Thymus (tissue), 11 donors: Measurements from ENCODE around the gene NDUFA7. TPM values are rescaled to one million over a fixed set of nuclear protein-coding genes. Genes with fewer than 3 reads are reported as not detected.
"Not testable (repeated sequence)": the region's sequence is repeated elsewhere in the genome, so short reads cannot be mapped to it uniquely, and the experiment has no call there.

Experiments used
- DNase-seq, 9 donors: peaks; one replicate each; pipeline ENCODE4 v3.0.0-alpha.2; 2013; ENCODE audit warnings: low spot score in 9 of 9, low read depth in 6 of 9, missing footprints in 1 of 9
- H3K27ac ChIP-seq, 2 donors: one replicate each; pipeline ENCODE4 v1.5.1; 2013; ENCODE audit warnings: control low read depth in 1 of 2, low read depth in 1 of 2, low read length in 1 of 2, mild to moderate bottlenecking in 1 of 2, moderate library complexity in 1 of 2
- H3K27me3 ChIP-seq, 2 donors: one replicate each; pipeline ENCODE4 v1.5.1; 2013; ENCODE audit warnings: low read length in 1 of 2; ENCODE audit not compliant: control insufficient read depth in 2 of 2, insufficient read depth in 1 of 2
- H3K36me3 ChIP-seq, 2 donors: one replicate each; pipeline ENCODE4 v1.5.1; 2013; ENCODE audit warnings: low read length in 1 of 2, mild to moderate bottlenecking in 1 of 2, moderate library complexity in 1 of 2; ENCODE audit not compliant: control insufficient read depth in 2 of 2, insufficient read depth in 2 of 2
- H3K4me1 ChIP-seq, 2 donors: one replicate each; pipeline ENCODE4 v1.5.1; 2013; ENCODE audit warnings: low read length in 2 of 2; ENCODE audit not compliant: control insufficient read depth in 2 of 2, insufficient read depth in 2 of 2
- H3K4me3 ChIP-seq, 2 donors: one replicate each; pipeline ENCODE4 v1.5.1; 2013; ENCODE audit warnings: low read length in 2 of 2, control low read depth in 1 of 2, mild to moderate bottlenecking in 1 of 2
- H3K9me3 ChIP-seq, 2 donors: one replicate each; pipeline ENCODE4 v1.5.1; 2013; ENCODE audit warnings: low read length in 1 of 2, mild to moderate bottlenecking in 1 of 2; ENCODE audit not compliant: control insufficient read depth in 2 of 2, insufficient read depth in 1 of 2
- WGBS: extraction: QIAGEN DNeasy Blood & Tissue Kit; methylation state at CpG from one replicate; pipeline ENCODE4 v1.1.7; 2013; 5-methylcytosine and 5-hydroxymethylcytosine counted together
- polyA plus RNA-seq: library from polyadenylated mRNA; stranded (reverse); fragments of 200-250 nt; gene quantifications from one replicate; pipeline ENCODE4 v1.2.3, GENCODE V29; 2013
- total RNA-seq: library from RNA; stranded (reverse); fragments of 120-200 nt; gene quantifications from one replicate; pipeline ENCODE4 v1.2.4, GENCODE V29; 2013
- donor health status: healthy.

The NDUFA7 gene
- total and polyA plus RNA-seq, 2 donors: 98.3 to 110 TPM

- H3K9me3 ChIP-seq, DNase-seq, H3K27me3 ChIP-seq, H3K27ac ChIP-seq, H3K4me3 ChIP-seq: not testable (repeated sequence)
- H3K36me3 ChIP-seq: peaks cover 54 to 56% of the 10 kb centered on the region in 2 donors
- WGBS: 95% methylated on average over 11 of the region's 11 CpGs
- H3K4me1 ChIP-seq: peaks cover under 1 to 18% of the 10 kb centered on the region in 2 donors
Observed at GRCh38 chr19:8314981-8315640, 6.1 kb downstream of the NDUFA7 start.

GRCh38 chr19:8311461-8312260 lies 9.5 kb downstream of the NDUFA7 start:
- peaks cover 14 to 26% of the 10 kb centered on the region in 2 donors for H3K4me1 ChIP-seq
- no peak overlapping the region for H3K4me3 ChIP-seq
- H3K36me3 ChIP-seq: peaks cover 54 to 60% of the 10 kb centered on the region in 2 donors
- no peaks in the 10 kb centered on the region for H3K27me3 ChIP-seq
- 95% methylated on average over 16 of the region's 16 CpGs for WGBS
- DNase-seq: no peak
- H3K27ac ChIP-seq: no peak overlapping the region
- H3K9me3 ChIP-seq: no peaks in the 10 kb centered on the region

GRCh38 chr19:8310342-8311055 lies 10.7 kb downstream of the NDUFA7 start:
- Histone ChIP-seq H3K9me3 (no peaks in the 10 kb centered on the region), H3K4me3 (no peak overlapping the region), H3K4me1 (peaks cover 14 to 29% of the 10 kb centered on the region in 2 donors), H3K27me3 (no peaks in the 10 kb centered on the region), H3K36me3 (peaks cover 45 to 49% of the 10 kb centered on the region in 2 donors), H3K27ac (no peak overlapping the region)
- 98% methylated on average over 17 of the region's 17 CpGs for WGBS
- DNase-seq: no peak

GRCh38 chr19:8308891-8309291 lies 12.3 kb downstream of the NDUFA7 start:
- DNase-seq: no peak
- Histone ChIP-seq H3K4me1 (peaks cover 14 to 32% of the 10 kb centered on the region in 2 donors), H3K4me3 (peak overlapping the region; percentile 57 to 80), H3K27me3 (no peaks in the 10 kb centered on the region), H3K9me3 (no peaks in the 10 kb centered on the region), H3K36me3 (peaks cover 38 to 42% of the 10 kb centered on the region in 2 donors), H3K27ac (no peak overlapping the region)
- 92% methylated on average over 17 of the region's 17 CpGs for WGBS

- Histone ChIP-seq H3K27ac (peak within 1 kb of the TSS in 1 of 2 donors; percentile 47), H3K9me3 (peaks cover 0 to 1% of the 10 kb centered on the region in 2 donors), H3K27me3 (no peaks in the 10 kb centered on the region), H3K4me3 (peak within 1 kb of the TSS; percentile 57 to 80), H3K36me3 (peaks cover 37 to 41% of the 10 kb centered on the region in 2 donors), H3K4me1 (peaks cover 14 to 32% of the 10 kb centered on the region in 2 donors)
- DNase-seq: peak; percentile 74 to 94 (median 79)
- WGBS: 1% methylated on average over 63 of the region's 63 CpGs
Observed at GRCh38 chr19:8307965-8308866, 13.0 kb downstream of the NDUFA7 start, which contains the start of gene CD320. Gene CD320, minus strand, starts transcription at chr19:8308358. Its CDS starts 68 bp downstream, at chr19:8308290.

GRCh38 chr19:8307400-8307964 lies 13.7 kb downstream of the NDUFA7 start:
- Histone ChIP-seq H3K27me3 (no peaks in the 10 kb centered on the region), H3K4me1 (peaks cover 14 to 32% of the 10 kb centered on the region in 2 donors), H3K36me3 (peaks cover 36 to 39% of the 10 kb centered on the region in 2 donors), H3K9me3 (peaks cover 0 to 1% of the 10 kb centered on the region in 2 donors), H3K4me3 (peak overlapping the region; percentile 57 to 80), H3K27ac (no peak overlapping the region)
- whole genome bisulfite sequencing: 53% methylated on average over 24 of the region's 24 CpGs
- no peak for DNase-seq

- no peak overlapping the region for H3K27ac ChIP-seq
- H3K9me3 ChIP-seq: peaks cover 0 to 1% of the 10 kb centered on the region in 2 donors
- WGBS: 95% methylated on average over 17 of the region's 17 CpGs
- H3K4me3 ChIP-seq: no peak overlapping the region
- no peaks in the 10 kb centered on the region for H3K27me3 ChIP-seq
- no peak for DNase-seq
- peaks cover 14 to 32% of the 10 kb centered on the region in 2 donors for H3K4me1 ChIP-seq
- peaks cover 36 to 40% of the 10 kb centered on the region in 2 donors for H3K36me3 ChIP-seq
Observed at GRCh38 chr19:8306235-8307054, 14.7 kb downstream of the NDUFA7 start.
